Transverse colon (tissue), 4 donors: ENCODE data around the gene CSNK2A1. TPM values are rescaled to one million over a fixed set of nuclear protein-coding genes. Genes with fewer than 3 reads are reported as not detected.
"Not testable (repeated sequence)": the region's sequence is repeated elsewhere in the genome, so short reads cannot be mapped to it uniquely, and the experiment has no call there.

ENCODE experiments used
- DNase-seq: peaks from one replicate; pipeline ENCODE4 v3.0.0-alpha.2; 2019
- H3K27ac ChIP-seq, 4 donors: fragments of 200-600 bp; sonication (generic); 2 replicates each; pipeline ENCODE4 v1.5.1; 2016 to 2018; ENCODE audit warnings: inconsistent platforms in 4 of 4
- H3K27me3 ChIP-seq: fragments of 200-600 bp; sonication (generic); 2 replicates; pipeline ENCODE4 v1.5.1; 2017; ENCODE audit warnings: inconsistent platforms
- H3K36me3 ChIP-seq, 4 donors: fragments of 200-600 bp; sonication (generic); 2 replicates each; pipeline ENCODE4 v1.5.1; 2017 to 2019; ENCODE audit warnings: inconsistent platforms in 4 of 4
- H3K4me1 ChIP-seq, 4 donors: fragments of 200-600 bp; sonication (generic); 2 replicates each; pipeline ENCODE4 v1.5.1; 2017 to 2020; ENCODE audit warnings: inconsistent platforms in 4 of 4
- H3K4me3 ChIP-seq, 4 donors: fragments of 200-600 bp; sonication (generic); 1 replicate in 1 of 4; 2 replicates in 3 of 4; pipeline versions ENCODE4 v1.5.1 to v1.6.1; 2017 to 2019; ENCODE audit warnings: inconsistent platforms in 4 of 4
- H3K9me3 ChIP-seq, 2 donors: fragments of 200-600 bp; sonication (generic); 2 replicates each; pipeline ENCODE4 v1.5.1; 2017 to 2019; ENCODE audit warnings: inconsistent platforms in 2 of 2
- EP300 ChIP-seq: sonication (generic); formaldehyde crosslinking; IDR thresholded peaks from one replicate; pipeline ENCODE4 v1.6.1; 2017; ENCODE audit warnings: antibody characterized with exemption, low read depth
- POLR2A ChIP-seq: fragments of 450-650 bp; IDR thresholded peaks from one replicate; pipeline ENCODE4 v1.6.1; 2016; ENCODE audit warnings: antibody characterized with exemption, mild to moderate bottlenecking, moderate library complexity
- POLR2AphosphoS5 ChIP-seq, 3 donors: sonication (generic); formaldehyde crosslinking; IDR thresholded peaks; one replicate each; pipeline ENCODE4 v1.6.1; 2016; ENCODE audit warnings: antibody characterized with exemption in 3 of 3
- WGBS, 2 donors: methylation state at CpG; one replicate each; pipeline ENCODE4 v1.1.5; 2018; ENCODE audit warnings: low coverage in 1 of 2; 5-methylcytosine and 5-hydroxymethylcytosine counted together
- in situ Hi-C, 4 donors: fragments of 200-750 bp; cut with MboI; loops; one replicate each; pipeline versions ENCODE4 v1.15.0 to v1.15.1; 2017; ENCODE audit warnings: low sequenced_read_pairs in 3 of 4, low pct_ligation_motif_present in 1 of 4, low pct_unique_long_range_greater_than_20kb in 1 of 4
- intact Hi-C: fragments of 100-400 bp; cut with DNase I; formaldehyde crosslinking; loops from one replicate; pipeline ENCODE4 v1.15.1; 2023; ENCODE audit warnings: low total_unique reads
- total RNA-seq, 4 donors: library from RNA; depleted of rRNA; stranded (reverse); fragments of >200 nt; gene quantifications; one replicate each; pipeline ENCODE4 v1.1.0, GENCODE V29; 2016
- TF ChIP-seq, protein P1 (sequence below), 5 experiments: fragments of 200-600 bp in 3 of 5; fragments of 450-650 bp in 2 of 5; sonication (generic) in 3 of 5; IDR thresholded peaks; 1 replicate in 2 of 5; 2 replicates in 3 of 5; pipeline ENCODE4 v1.5.1; 2016 to 2017; ENCODE audit warnings: antibody characterized with exemption in 5 of 5, inconsistent platforms in 3 of 5, mild to moderate bottlenecking in 2 of 5, moderate library complexity in 1 of 5

CSNK2A1 gene
- total RNA-seq, 4 donors from 2014 or later = 76.7 to 100 (median 82.6) TPM

DNA sequence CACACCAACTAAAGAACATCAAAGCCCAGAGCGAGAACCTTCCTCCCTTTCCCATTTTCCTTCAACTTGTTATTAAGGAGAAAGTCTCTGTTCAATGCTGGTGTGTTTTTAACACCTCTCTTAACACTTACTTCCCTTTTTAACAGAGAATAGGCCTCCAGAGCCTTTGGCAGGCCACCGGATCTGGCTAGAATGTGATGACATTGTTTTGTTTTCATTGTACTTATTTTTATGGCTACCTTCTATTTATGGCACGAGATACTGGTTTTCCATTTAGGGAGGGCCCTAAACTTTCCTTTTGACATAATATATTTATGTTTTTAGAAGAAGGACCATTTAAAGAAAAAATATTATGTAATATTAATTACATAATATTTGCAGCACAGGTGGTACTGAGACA is 44.9 kb upstream of the CSNK2A1 start:
- H3K27me3 ChIP-seq = peaks cover 9% of the 10 kb centered on the region
- 33 to 35% methylated on average over 3 of the region's 3 CpGs for WGBS, 2 donors
- intact Hi-C loops = no loop called here

DNA sequence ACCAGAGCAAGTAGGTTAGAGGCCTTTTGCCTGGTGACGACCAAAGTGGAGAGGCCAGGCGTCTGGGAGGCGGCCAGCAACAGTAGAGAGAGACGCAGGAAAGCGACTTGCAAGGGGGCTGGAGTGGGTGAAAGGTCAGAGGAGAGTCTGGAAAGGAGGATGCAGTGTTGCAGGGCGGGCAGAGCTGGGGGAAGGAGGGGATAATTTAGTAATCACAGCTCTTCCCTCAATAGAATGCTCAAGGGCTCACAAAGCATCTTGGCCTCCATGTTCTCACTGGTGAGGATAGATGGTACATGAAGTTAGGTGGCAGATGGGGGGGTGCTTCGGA is 41.3 kb upstream of the CSNK2A1 start:
- Histone ChIP-seq H3K27ac (no peak overlapping the region), H3K36me3 (no peaks in the 10 kb centered on the region)
- WGBS, 2 donors = 68 to 77% methylated on average over 3 to 7 of the region's 7 CpGs

More for the DNA sequence above, 44.9 kb upstream of the CSNK2A1 start:
- Histone ChIP-seq H3K4me3 (no peak overlapping the region), H3K36me3 (no peaks in the 10 kb centered on the region), H3K9me3 (no peaks in the 10 kb centered on the region), H3K4me1 (no peaks in the 10 kb centered on the region), H3K27ac (no peak overlapping the region)
- in situ Hi-C loops = no loop called here
- no peak for TF ChIP-seq EP300
- TF ChIP-seq, protein P1, sequence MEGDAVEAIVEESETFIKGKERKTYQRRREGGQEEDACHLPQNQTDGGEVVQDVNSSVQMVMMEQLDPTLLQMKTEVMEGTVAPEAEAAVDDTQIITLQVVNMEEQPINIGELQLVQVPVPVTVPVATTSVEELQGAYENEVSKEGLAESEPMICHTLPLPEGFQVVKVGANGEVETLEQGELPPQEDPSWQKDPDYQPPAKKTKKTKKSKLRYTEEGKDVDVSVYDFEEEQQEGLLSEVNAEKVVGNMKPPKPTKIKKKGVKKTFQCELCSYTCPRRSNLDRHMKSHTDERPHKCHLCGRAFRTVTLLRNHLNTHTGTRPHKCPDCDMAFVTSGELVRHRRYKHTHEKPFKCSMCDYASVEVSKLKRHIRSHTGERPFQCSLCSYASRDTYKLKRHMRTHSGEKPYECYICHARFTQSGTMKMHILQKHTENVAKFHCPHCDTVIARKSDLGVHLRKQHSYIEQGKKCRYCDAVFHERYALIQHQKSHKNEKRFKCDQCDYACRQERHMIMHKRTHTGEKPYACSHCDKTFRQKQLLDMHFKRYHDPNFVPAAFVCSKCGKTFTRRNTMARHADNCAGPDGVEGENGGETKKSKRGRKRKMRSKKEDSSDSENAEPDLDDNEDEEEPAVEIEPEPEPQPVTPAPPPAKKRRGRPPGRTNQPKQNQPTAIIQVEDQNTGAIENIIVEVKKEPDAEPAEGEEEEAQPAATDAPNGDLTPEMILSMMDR (IDR thresholded peaks at IDR 0.05) = no peak
- TF ChIP-seq POLR2AphosphoS5 (IDR thresholded peaks at IDR 0.05) = no peak
- no peak for TF ChIP-seq POLR2A
- no peak for DNase-seq

DNA sequence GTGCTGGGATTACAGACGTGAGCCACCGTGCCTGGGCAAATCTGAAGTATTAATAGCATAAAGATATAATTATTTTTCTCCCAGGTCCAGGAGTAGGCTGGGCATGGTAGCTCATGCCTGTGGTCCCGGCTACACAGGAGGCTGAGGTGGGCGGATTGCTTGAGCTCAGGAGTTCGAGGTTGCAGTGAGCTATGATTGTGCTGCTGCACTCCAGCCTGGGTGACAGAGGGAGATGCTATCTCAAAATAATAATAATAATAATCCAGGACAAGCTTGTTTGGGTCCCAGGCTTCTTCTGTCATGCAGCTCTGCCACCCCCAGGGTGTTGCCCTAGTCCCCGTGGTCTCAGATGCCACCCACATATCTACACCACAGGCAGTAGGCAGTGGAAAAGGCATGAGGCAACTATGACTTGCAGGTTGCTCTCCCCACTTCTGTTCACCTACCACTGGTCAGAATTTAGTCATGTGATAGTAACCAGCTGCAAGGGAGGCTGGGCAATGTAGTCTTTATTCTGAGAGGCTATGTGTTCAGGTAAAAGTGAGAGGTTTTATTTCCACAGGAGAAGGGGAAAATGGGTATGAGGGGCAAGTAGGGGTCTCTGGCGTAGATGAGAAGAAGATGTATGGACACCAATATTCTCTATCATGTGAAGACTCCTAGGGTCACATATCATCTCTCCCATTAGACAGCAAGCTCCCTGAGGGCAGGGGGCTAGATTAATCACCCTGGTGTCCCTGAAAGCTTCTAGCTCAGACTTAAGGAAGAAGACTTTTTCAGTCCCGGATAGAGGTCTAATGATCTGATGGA is 40.8 kb upstream of the CSNK2A1 start:
- Histone ChIP-seq H3K27me3 (peaks cover 18% of the 10 kb centered on the region), H3K36me3 (no peaks in the 10 kb centered on the region), H3K4me3 (no peak overlapping the region), H3K9me3 (no peaks in the 10 kb centered on the region), H3K4me1 (no peaks in the 10 kb centered on the region), H3K27ac (no peak overlapping the region)
- TF ChIP-seq POLR2A = no peak
- no peak for TF ChIP-seq POLR2AphosphoS5 (IDR thresholded peaks at IDR 0.05)
- TF ChIP-seq, protein P1 (IDR thresholded peaks at IDR 0.05) = no peak
- TF ChIP-seq EP300 = no peak
- WGBS, 2 donors = 66 to 75% methylated on average over 2 to 8 of the region's 8 CpGs
- in situ Hi-C loops (no loop called here), intact Hi-C loops (no loop called here)
- no peak for DNase-seq

More for the DNA sequence above, 41.3 kb upstream of the CSNK2A1 start:
- peaks cover 18% of the 10 kb centered on the region for H3K27me3 ChIP-seq
- in situ Hi-C loops (no loop called here), intact Hi-C loops (no loop called here)
- DNase-seq = no peak
- H3K4me3 ChIP-seq = no peak overlapping the region
- no peaks in the 10 kb centered on the region for H3K9me3 ChIP-seq
- H3K4me1 ChIP-seq = no peaks in the 10 kb centered on the region
- TF ChIP-seq POLR2AphosphoS5 (IDR thresholded peaks at IDR 0.05) (no peak), POLR2A (no peak), EP300 (no peak)
- TF ChIP-seq, protein P1 (IDR thresholded peaks at IDR 0.05) = no peak

DNA sequence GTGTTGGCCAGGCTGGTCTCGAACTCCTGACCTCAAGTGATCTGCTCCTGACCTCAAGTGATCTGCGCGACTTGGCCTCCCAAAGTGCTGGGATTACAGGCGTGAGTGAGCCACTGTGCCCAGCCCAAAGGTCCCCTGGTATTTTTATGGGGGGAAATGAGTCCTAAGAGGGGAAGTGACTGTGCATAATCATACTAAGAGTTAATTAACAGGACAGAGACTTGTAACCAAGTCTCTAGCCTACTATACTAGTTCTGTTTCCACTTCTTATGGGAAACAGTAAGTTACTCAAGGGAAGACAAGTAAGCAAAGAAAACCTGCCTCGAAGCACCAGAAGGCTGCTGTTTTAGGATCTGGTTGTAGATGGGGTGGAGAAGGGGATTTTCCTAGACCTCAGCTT is 38.6 kb upstream of the CSNK2A1 start:
- WGBS, 2 donors = 13 to 62% methylated on average over 1 to 5 of the region's 5 CpGs
- Histone ChIP-seq H3K27me3 (peaks cover 18% of the 10 kb centered on the region), H3K9me3 (no peaks in the 10 kb centered on the region), H3K4me3 (no peak overlapping the region), H3K4me1 (no peaks in the 10 kb centered on the region), H3K27ac (no peak overlapping the region), H3K36me3 (no peaks in the 10 kb centered on the region)
- no peak for DNase-seq
- TF ChIP-seq EP300 = no peak
- TF ChIP-seq, protein P1 (IDR thresholded peaks at IDR 0.05) = no peak
- no peak for TF ChIP-seq POLR2A
- TF ChIP-seq POLR2AphosphoS5 (IDR thresholded peaks at IDR 0.05) = no peak
- in situ Hi-C loops (no loop called here), intact Hi-C loops (no loop called here)

DNA sequence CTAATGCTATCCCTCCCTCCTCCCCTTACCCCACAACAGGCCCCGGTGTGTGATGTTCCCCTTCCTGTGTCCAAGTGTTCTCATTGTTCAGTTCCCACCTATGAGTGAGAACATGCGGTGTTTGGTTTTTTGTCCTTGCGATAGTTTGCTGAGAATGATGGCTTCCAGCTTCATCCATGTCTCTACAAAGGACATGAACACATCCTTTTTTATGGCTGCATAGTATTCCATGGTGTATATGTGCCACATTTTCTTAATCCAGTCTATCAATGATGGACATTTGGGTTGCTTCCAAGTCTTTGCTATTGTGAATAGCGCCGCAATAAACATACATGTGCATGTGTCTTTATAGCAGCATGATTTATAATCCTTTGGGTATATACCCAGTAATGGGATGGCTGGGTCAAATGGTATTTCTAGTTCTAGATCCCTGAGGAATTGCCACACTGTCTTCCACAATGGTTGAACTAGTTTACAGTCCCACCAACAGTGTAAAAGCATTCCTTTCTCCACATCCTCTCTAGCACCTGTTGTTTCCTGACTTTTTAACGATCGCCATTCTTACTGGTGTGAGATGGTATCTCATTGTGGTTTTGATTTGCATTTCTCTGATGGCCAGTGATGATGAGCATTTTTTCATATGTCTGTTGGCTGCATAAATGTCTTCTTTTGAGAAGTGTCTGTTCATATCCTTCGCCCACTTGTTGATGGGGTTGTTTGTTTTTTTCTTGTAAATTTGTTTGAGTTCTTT is 35.5 kb upstream of the CSNK2A1 start:
- H3K9me3 ChIP-seq, DNase-seq, H3K4me3 ChIP-seq, intact Hi-C loops, H3K36me3 ChIP-seq, H3K27ac ChIP-seq, H3K4me1 ChIP-seq, in situ Hi-C loops: not testable (repeated sequence)
- peaks cover 24% of the 10 kb centered on the region for H3K27me3 ChIP-seq
- WGBS, 2 donors = 72 to 95% methylated on average over 3 to 8 of the region's 8 CpGs
